IMR-90 (cell line): ENCODE results near the gene TSPO.

Experiments
- POLR2A ChIP-seq: IDR thresholded peaks from 2 replicates; pipeline ENCODE4 v1.6.1; 2012; ENCODE audit warnings: mild to moderate bottlenecking, low read depth, low read length
- RFX5 ChIP-seq: IDR thresholded peaks from 2 replicates; pipeline ENCODE4 v1.8.0; 2012; ENCODE audit warnings: low read depth, mild to moderate bottlenecking, low read length, moderate library complexity
- TF ChIP-seq, protein P1 (sequence below): conservative IDR thresholded peaks from 2 replicates; pipeline ENCODE4 v1.5.1; 2012; ENCODE audit warnings: mild to moderate bottlenecking, low read depth, low read length, improper control_type of control experiment
- TF ChIP-seq, protein P2 (sequence below): fragments of 150-350 bp; IDR thresholded peaks from 2 replicates; pipeline ENCODE4 v1.6.1; 2017; ENCODE audit warnings: mild to moderate bottlenecking, antibody characterized with exemption, low read length, low read depth

- TF ChIP-seq, protein P1, sequence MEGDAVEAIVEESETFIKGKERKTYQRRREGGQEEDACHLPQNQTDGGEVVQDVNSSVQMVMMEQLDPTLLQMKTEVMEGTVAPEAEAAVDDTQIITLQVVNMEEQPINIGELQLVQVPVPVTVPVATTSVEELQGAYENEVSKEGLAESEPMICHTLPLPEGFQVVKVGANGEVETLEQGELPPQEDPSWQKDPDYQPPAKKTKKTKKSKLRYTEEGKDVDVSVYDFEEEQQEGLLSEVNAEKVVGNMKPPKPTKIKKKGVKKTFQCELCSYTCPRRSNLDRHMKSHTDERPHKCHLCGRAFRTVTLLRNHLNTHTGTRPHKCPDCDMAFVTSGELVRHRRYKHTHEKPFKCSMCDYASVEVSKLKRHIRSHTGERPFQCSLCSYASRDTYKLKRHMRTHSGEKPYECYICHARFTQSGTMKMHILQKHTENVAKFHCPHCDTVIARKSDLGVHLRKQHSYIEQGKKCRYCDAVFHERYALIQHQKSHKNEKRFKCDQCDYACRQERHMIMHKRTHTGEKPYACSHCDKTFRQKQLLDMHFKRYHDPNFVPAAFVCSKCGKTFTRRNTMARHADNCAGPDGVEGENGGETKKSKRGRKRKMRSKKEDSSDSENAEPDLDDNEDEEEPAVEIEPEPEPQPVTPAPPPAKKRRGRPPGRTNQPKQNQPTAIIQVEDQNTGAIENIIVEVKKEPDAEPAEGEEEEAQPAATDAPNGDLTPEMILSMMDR, result no peak
- TF ChIP-seq RFX5, result no peak
- no peak for TF ChIP-seq POLR2A
- TF ChIP-seq, protein P2, sequence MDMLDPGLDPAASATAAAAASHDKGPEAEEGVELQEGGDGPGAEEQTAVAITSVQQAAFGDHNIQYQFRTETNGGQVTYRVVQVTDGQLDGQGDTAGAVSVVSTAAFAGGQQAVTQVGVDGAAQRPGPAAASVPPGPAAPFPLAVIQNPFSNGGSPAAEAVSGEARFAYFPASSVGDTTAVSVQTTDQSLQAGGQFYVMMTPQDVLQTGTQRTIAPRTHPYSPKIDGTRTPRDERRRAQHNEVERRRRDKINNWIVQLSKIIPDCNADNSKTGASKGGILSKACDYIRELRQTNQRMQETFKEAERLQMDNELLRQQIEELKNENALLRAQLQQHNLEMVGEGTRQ, result no peak
Measured at GRCh38 chr22:43147821-43148220, 3.5 kb upstream of the TSPO start.
